Activated CD4-positive, alpha-beta T cell treated with anti-CD3 and anti-CD28 coated beads for 36 hours (primary cell): Measurements from ENCODE around the gene ELP2. TPM values are rescaled to one million over a fixed set of nuclear protein-coding genes. Genes with fewer than 3 reads are reported as not detected.
"Not testable (repeated sequence)": the region's sequence is repeated elsewhere in the genome, so short reads cannot be mapped to it uniquely, and the experiment has no call there.

Experiments used
- ATAC-seq: fragments of 200-7000 bp; cut with Tn5 transposase; one replicate; pipeline ENCODE4 v1.10.0; 2021; ENCODE audit warnings: mild to moderate bottlenecking, moderate library complexity
- CTCF ChIA-PET: fragments of 350-600 bp; sonication (Branson Sonifier 250); formaldehyde crosslinking; loops from one replicate; lab custom pipeline; 2021; ENCODE audit warnings: antibody characterized with exemption; lab: Charles Lee
- POLR2A ChIA-PET: fragments of 350-600 bp; sonication (Branson Sonifier 250); formaldehyde crosslinking; loops from one replicate; lab custom pipeline; 2021; ENCODE audit warnings: antibody characterized with exemption, inconsistent platforms; lab: Charles Lee
- DNase-seq: peaks from one replicate; pipeline ENCODE4 v3.0.0-alpha.2; 2020
- H3K27ac Mint-ChIP-seq: one replicate; pipeline ENCODE4 v1.8.0; 2021; ENCODE audit warnings: mixed read lengths
- H3K27me3 Mint-ChIP-seq: one replicate; pipeline ENCODE4 v1.8.0; 2021; ENCODE audit warnings: mixed read lengths
- H3K36me3 Mint-ChIP-seq: one replicate; pipeline ENCODE4 v1.8.0; 2021; ENCODE audit warnings: low read depth, mixed read lengths
- H3K4me1 Mint-ChIP-seq: one replicate; pipeline ENCODE4 v1.8.0; 2021; ENCODE audit warnings: mixed read lengths
- H3K4me3 Mint-ChIP-seq: one replicate; pipeline ENCODE4 v1.8.0; 2021; ENCODE audit warnings: mild to moderate bottlenecking, moderate library complexity, mixed read lengths
- H3K9me3 Mint-ChIP-seq: one replicate; pipeline ENCODE4 v1.8.0; 2021; ENCODE audit warnings: low read depth, mixed read lengths
- intact Hi-C, 2 experiments: fragments of 100-400 bp; cut with DNase I in 1 of 2; cut with micrococcal nuclease in 1 of 2; formaldehyde crosslinking; loops; one replicate each; pipeline versions ENCODE4 v1.14.2 to v1.15.1; 2022 to 2024; cut with DNase I, micrococcal nuclease
- total RNA-seq, 2 experiments: library from RNA; stranded (reverse); gene quantifications; one replicate each; pipeline ENCODE4 v1.2.3, GENCODE V29; 2021

ELP2 gene
- total RNA-seq, 2 experiments from 2014 or later = 76.5 to 114 TPM

DNA sequence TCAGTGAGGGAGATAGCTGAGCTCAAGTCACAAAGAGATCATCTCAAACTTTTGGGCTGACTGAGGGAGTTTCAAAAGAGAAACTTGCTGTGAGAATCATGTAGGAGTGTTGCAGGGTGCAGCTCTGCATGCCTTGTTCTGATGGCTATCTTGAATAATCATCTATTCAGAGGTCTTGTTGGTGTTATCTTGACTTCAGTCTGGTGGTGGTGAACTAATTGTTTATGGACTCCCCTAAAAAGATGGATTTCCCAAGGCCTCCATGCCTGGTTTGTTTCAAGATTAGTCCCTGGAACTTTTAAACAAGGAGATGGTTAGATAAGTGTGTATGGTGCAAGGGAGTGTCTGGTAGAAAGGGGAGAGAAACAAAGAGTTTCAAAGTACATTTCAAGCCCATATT lies 30.4 kb upstream of the ELP2 start:
- intact Hi-C loops = loop anchor here (5.0 kb wide), 2 partner anchors 473 to 563 kb away; no protein-coding TSS in a partner anchor
- H3K4me3 Mint-ChIP-seq = no peak overlapping the region
- H3K27me3 Mint-ChIP-seq = peaks cover 2% of the 10 kb centered on the region
- CTCF ChIA-PET = interaction anchor here (0.5 to 3.6 kb wide), 6 partner anchors 18 to 701 kb away, joined by 3 to 19 read pairs (median 4); no protein-coding TSS in a partner anchor
- no peaks in the 10 kb centered on the region for H3K9me3 Mint-ChIP-seq
- ATAC-seq (no peak), DNase-seq (no peak)
- peaks cover 2% of the 10 kb centered on the region for H3K4me1 Mint-ChIP-seq
- no peak overlapping the region for H3K27ac Mint-ChIP-seq
- POLR2A ChIA-PET = no interaction called here
- H3K36me3 Mint-ChIP-seq = no peaks in the 10 kb centered on the region

DNA sequence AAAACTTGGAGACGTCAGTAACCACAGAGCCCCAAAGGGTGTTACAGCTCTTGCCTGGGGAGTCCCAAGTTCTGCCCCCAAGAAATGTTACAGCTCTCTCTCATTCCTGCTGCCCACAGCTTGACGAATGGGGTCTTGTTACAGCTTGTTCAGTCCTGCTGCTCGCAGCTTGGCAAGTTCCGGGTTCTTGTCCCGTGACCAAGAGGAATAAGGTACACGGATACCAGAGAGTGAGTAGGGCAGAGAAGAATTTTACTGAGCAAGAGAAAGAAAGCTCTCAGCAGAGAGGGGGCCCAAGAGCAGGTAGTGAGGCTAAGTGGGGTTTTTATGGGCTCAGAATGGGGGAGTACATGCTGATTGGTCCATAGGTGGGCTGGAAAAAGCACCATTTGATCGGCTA lies 27.8 kb upstream of the ELP2 start:
- no peak for DNase-seq
- POLR2A ChIA-PET = no interaction called here
- intact Hi-C loops = no loop called here
- Mint-ChIP-seq H3K36me3 (no peaks in the 10 kb centered on the region), H3K27ac (no peak overlapping the region), H3K4me1 (peaks cover 2% of the 10 kb centered on the region), H3K9me3 (no peaks in the 10 kb centered on the region), H3K4me3 (no peak overlapping the region), H3K27me3 (peaks cover 2% of the 10 kb centered on the region)
- CTCF ChIA-PET = no interaction called here
- ATAC-seq = no peak

DNA sequence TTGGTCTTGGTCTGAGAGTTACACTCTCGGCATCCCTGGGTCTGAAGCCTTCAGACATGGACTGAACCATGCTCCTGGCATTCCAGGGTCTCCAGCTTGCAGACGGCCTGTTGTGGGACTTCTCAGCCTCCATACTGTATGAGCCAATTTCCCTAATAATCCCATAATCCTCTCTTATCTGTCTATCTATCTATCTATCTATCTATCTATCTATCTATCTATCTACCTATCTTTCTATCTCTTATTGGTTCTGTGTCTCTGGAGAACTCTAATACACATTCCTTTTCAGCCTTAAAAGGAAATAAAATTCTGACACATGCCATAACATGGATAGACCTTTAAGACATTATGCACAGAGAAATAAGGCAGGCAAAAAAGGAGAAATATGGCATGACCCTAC lies 24.9 kb upstream of the ELP2 start:
- DNase-seq (no peak), ATAC-seq (no peak)
- intact Hi-C loops = no loop called here
- H3K4me1 Mint-ChIP-seq = peaks cover 2% of the 10 kb centered on the region
- ChIA-PET CTCF (interaction anchor here (2.0 kb wide), 1 partner anchor 9 kb away, joined by 5 read pairs; no protein-coding TSS in a partner anchor), POLR2A (no interaction called here)
- no peaks in the 10 kb centered on the region for H3K9me3 Mint-ChIP-seq
- H3K36me3 Mint-ChIP-seq = peaks cover 8% of the 10 kb centered on the region
- no peak overlapping the region for H3K4me3 Mint-ChIP-seq
- peaks cover 2% of the 10 kb centered on the region for H3K27me3 Mint-ChIP-seq
- H3K27ac Mint-ChIP-seq = no peak overlapping the region

DNA sequence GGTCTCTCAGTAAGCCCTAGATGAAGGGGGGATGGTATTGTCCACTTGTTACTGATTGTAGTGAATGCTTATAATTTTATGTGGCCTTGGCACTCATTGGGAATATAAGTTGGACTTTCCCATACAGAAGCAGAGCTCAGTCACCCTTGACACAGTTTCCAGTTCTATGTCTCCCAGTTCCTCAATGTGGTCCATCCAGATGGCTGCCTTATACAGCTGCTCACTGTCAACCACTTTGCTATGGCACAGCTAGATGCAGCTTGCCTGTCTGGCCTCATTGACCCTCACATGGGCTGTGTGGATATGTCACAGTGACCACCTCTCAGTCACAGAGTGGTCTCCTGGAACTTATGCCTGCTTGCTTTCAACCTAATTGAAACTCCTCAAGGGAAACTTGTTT lies 22.2 kb upstream of the ELP2 start:
- Mint-ChIP-seq H3K4me1 (peaks cover 2% of the 10 kb centered on the region), H3K36me3 (peaks cover 23% of the 10 kb centered on the region), H3K27ac (no peak overlapping the region), H3K9me3 (no peaks in the 10 kb centered on the region), H3K4me3 (no peak overlapping the region), H3K27me3 (no peaks in the 10 kb centered on the region)
- intact Hi-C loops = no loop called here
- POLR2A ChIA-PET = no interaction called here
- CTCF ChIA-PET = interaction anchor here (1.1 to 2.2 kb wide), 2 partner anchors 11 to 90 kb away, joined by 4 to 5 read pairs; no protein-coding TSS in a partner anchor
- DNase-seq = no peak
- ATAC-seq = no peak

DNA sequence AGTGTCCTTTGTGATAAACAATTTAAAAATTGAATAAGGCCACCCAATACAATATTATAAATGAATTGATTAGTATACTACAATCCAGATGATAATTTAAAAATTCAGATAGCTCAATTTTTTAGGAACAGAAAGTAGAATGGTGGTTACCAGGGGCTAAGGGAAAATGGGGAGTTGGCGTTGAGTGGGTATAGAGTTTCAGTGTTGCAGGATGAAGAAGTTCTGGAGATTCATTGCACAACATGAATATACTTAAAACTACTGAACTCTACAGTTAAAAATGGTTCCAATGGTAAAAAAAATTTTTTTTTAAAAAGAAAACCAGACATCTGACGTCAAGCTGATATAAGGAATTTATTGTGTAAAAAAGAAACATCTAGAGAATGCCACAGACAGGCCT lies 21.5 kb upstream of the ELP2 start:
- peaks cover 25% of the 10 kb centered on the region for H3K36me3 Mint-ChIP-seq
- no peak for DNase-seq
- H3K9me3 Mint-ChIP-seq = no peaks in the 10 kb centered on the region
- CTCF ChIA-PET = interaction anchor here (1.1 to 2.2 kb wide), 2 partner anchors 12 to 90 kb away, joined by 4 to 5 read pairs; no protein-coding TSS in a partner anchor
- peaks cover 2% of the 10 kb centered on the region for H3K4me1 Mint-ChIP-seq
- no peak overlapping the region for H3K27ac Mint-ChIP-seq
- intact Hi-C loops = no loop called here
- POLR2A ChIA-PET = no interaction called here
- ATAC-seq = no peak
- no peak overlapping the region for H3K4me3 Mint-ChIP-seq
- H3K27me3 Mint-ChIP-seq = no peaks in the 10 kb centered on the region

DNA sequence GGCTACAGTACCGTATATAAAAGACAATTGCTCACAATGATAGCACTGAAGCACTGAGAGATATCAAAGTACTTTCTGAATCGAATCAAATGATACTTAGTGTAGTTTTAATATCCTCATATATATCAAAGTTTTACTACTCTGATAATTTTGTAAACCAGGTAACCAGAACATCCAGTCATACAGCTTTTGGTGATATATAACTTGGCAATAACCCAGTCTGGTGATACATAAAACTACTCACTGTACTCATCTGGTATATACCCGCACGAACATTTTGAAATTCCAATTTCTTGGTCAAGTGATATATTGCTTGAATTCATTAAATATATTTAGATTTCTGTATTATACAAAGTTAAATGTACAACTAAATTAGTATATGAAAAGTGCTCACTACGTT lies 21.1 kb upstream of the ELP2 start:
- peaks cover 25% of the 10 kb centered on the region for H3K36me3 Mint-ChIP-seq
- H3K4me3 Mint-ChIP-seq = no peak overlapping the region
- no peak for ATAC-seq
- intact Hi-C loops = no loop called here
- ChIA-PET CTCF (interaction anchor here (1.1 to 2.2 kb wide), 2 partner anchors 13 to 91 kb away, joined by 4 to 5 read pairs; no protein-coding TSS in a partner anchor), POLR2A (interaction anchor here (0.7 kb wide), 1 partner anchor 9 kb away, joined by 3 read pairs; no protein-coding TSS in a partner anchor)
- H3K27me3 Mint-ChIP-seq = no peaks in the 10 kb centered on the region
- H3K27ac Mint-ChIP-seq = no peak overlapping the region
- H3K4me1 Mint-ChIP-seq = no peaks in the 10 kb centered on the region
- no peaks in the 10 kb centered on the region for H3K9me3 Mint-ChIP-seq
- no peak for DNase-seq

DNA sequence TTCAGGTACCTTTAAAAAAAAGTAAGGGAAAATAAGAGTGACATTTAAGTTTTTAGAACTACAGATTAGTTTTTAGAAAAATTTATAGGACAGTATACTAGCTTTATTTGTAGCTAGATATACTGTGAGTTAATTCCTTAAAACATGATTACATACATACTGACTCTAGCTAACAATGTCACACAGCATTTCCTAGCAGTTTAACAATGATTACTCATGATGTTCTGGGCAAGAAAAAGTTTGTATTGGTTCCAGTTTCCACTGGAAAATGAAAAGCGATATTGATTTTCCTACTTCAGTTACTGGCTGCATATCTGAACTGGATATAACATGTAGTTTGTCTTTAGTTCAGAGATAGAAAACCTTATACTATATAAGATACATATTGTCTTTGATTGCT lies 20.0 kb upstream of the ELP2 start:
- H3K27ac Mint-ChIP-seq = no peak overlapping the region
- DNase-seq (no peak), ATAC-seq (no peak)
- intact Hi-C loops = no loop called here
- H3K9me3 Mint-ChIP-seq = no peaks in the 10 kb centered on the region
- ChIA-PET CTCF (interaction anchor here (0.7 kb wide), 1 partner anchor 457 kb away, joined by 3 read pairs; no protein-coding TSS in a partner anchor), POLR2A (no interaction called here)
- peaks cover 30% of the 10 kb centered on the region for H3K36me3 Mint-ChIP-seq
- H3K27me3 Mint-ChIP-seq = no peaks in the 10 kb centered on the region
- no peaks in the 10 kb centered on the region for H3K4me1 Mint-ChIP-seq
- no peak overlapping the region for H3K4me3 Mint-ChIP-seq

DNA sequence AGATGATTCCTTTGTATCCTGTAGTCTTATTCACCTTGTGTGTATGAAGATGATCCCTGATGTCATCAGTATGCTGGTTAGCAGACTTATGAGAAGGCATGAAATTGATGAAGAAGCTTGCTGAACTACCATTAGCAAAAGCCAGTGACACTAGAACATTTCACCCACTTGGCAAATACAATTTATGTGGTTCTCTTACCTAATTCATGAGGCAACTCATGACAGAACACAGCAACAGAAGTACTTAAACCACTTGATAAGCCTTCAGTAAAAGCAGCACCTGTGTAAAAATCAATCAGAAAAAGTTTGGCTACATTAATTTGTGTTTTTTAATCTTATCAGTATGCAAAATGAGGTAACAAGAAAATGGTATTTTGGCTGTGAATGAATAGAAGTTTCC lies 17.4 kb upstream of the ELP2 start:
- no peak overlapping the region for H3K27ac Mint-ChIP-seq
- intact Hi-C loops = no loop called here
- CTCF ChIA-PET = interaction anchor here (1.3 kb wide), 1 partner anchor 15 kb away, joined by 3 read pairs; no protein-coding TSS in a partner anchor
- DNase-seq (no peak), ATAC-seq (no peak)
- H3K4me1 Mint-ChIP-seq = no peaks in the 10 kb centered on the region
- POLR2A ChIA-PET = no interaction called here
- H3K4me3 Mint-ChIP-seq = no peak overlapping the region
- H3K36me3 Mint-ChIP-seq = peaks cover 44% of the 10 kb centered on the region
- H3K9me3 Mint-ChIP-seq = no peaks in the 10 kb centered on the region
- H3K27me3 Mint-ChIP-seq = no peaks in the 10 kb centered on the region

DNA sequence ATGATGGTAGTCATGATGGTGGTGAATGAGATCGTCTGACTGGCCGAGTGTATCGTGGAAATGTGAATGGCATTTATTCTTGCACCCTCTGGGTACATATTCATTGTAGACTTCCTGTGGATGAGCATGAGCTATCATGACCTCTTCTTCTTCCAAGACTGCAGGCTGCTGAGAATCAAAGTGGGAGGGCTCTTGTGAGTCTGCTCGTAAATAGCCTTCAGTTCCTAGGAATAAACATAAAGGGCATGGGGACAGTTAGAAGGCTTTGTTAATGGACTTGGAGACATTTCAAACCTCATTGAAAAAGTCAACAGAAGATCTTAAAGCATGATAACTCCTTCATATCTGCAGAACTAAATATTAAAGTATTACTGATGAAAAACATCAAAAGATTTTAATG lies 15.4 kb upstream of the ELP2 start:
- no peak overlapping the region for H3K4me3 Mint-ChIP-seq
- no peak overlapping the region for H3K27ac Mint-ChIP-seq
- no peaks in the 10 kb centered on the region for H3K27me3 Mint-ChIP-seq
- peaks cover 45% of the 10 kb centered on the region for H3K36me3 Mint-ChIP-seq
- H3K9me3 Mint-ChIP-seq = no peaks in the 10 kb centered on the region
- DNase-seq = no peak
- ChIA-PET CTCF (no interaction called here), POLR2A (no interaction called here)
- intact Hi-C loops = no loop called here
- ATAC-seq = no peak
- H3K4me1 Mint-ChIP-seq = no peaks in the 10 kb centered on the region

DNA sequence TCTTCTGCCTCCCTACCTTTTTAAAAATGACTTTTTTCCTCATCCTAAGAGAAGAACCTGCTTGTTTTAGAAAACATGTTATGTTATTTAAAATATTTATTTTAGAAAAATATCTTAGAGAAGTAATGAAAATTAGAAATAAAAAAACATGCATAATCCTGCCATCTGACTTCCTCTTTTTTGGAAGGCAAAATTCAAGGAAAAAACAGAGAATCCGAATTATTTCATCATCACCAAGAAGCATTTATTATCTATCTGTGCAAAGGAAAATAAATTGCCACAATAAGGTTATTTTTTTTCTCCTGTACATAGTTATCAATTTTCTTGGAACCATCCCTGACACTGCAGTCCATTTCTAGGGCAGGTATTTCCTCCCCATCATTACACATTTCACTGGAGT lies 15.0 kb upstream of the ELP2 start:
- Mint-ChIP-seq H3K4me3 (no peak overlapping the region), H3K27me3 (no peaks in the 10 kb centered on the region), H3K36me3 (peaks cover 42% of the 10 kb centered on the region), H3K9me3 (no peaks in the 10 kb centered on the region), H3K4me1 (no peaks in the 10 kb centered on the region), H3K27ac (no peak overlapping the region)
- intact Hi-C loops = no loop called here
- POLR2A ChIA-PET = no interaction called here
- no peak for DNase-seq
- no peak for ATAC-seq
- CTCF ChIA-PET = no interaction called here

DNA sequence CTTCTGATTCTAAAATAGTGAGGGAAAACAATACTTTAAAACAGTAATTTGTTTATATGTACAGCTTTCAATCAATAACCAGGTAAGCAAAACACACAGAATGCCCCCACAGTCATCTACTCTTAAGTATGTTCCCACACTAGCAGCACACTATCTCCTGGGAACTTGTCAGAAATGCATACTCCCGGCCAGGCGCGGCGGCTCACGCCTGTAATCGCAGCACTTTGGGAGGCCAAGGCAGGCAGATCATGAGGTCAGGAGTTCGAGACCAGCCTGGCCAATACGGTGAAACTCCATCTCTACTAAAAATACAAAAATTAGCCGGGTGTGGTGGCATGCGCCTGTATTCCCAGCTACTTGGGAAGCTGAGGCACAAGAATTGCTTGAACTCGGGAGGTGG lies 12.9 kb upstream of the ELP2 start:
- H3K27me3 Mint-ChIP-seq, H3K27ac Mint-ChIP-seq, H3K4me3 Mint-ChIP-seq, intact Hi-C loops, H3K4me1 Mint-ChIP-seq, ATAC-seq, H3K9me3 Mint-ChIP-seq, POLR2A ChIA-PET, DNase-seq: not testable (repeated sequence)
- CTCF ChIA-PET = interaction anchor here (1.1 kb wide), 1 partner anchor 17 kb away, joined by 3 read pairs; no protein-coding TSS in a partner anchor
- H3K36me3 Mint-ChIP-seq = peaks cover 41% of the 10 kb centered on the region

DNA sequence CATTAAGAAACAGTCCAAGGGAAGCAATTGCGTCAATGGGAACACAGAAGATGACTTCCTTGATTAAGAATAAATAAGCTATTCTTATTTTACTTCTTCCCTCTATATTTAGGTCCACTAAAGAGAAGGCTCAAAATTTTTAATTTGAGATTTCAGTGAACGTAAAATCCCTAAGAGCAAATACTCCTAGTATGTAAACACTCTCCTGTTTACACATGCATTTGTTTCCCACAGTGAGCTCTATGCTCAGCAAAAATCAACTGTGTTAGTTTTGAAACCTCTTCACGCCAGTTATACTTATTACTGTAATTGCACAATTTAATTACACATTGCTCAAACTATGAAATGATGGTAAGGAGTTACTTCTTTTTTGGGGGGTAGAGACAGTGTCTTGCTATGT lies 9.4 kb upstream of the ELP2 start:
- ATAC-seq = no peak
- Mint-ChIP-seq H3K27ac (no peak overlapping the region), H3K4me1 (peaks cover 2% of the 10 kb centered on the region), H3K36me3 (peaks cover 47% of the 10 kb centered on the region), H3K9me3 (no peaks in the 10 kb centered on the region), H3K4me3 (no peak overlapping the region), H3K27me3 (no peaks in the 10 kb centered on the region)
- CTCF ChIA-PET = interaction anchor here (1.2 kb wide), 1 partner anchor 8 kb away, joined by 4 read pairs; the partner anchor contains the start of gene SLC39A6
- no peak for DNase-seq
- intact Hi-C loops = no loop called here
- POLR2A ChIA-PET = interaction anchor here (0.6 kb wide), 2 partner anchors 47 to 137 kb away, joined by 5 to 6 read pairs; no protein-coding TSS in a partner anchor
